ENCODE measurements around the gene ZNF710. TPM values are rescaled to one million over a fixed set of nuclear protein-coding genes. Genes with fewer than 3 reads are reported as not detected.

ZNF710 gene
- total RNA-seq, 1 donor from 2014 or later = 24.2 TPM

- no peaks in the 10 kb centered on the region for H3K9me3 Mint-ChIP-seq (ENCODE audit: unreplicated experiment)
- no peaks in the 10 kb centered on the region for H3K27me3 Mint-ChIP-seq (ENCODE audit: unreplicated experiment)
- peaks cover 8% of the 10 kb centered on the region for H3K4me1 Mint-ChIP-seq (ENCODE audit: unreplicated experiment)
- TF ChIP-seq CTCF (IDR thresholded peaks at IDR 0.05) = no peak
- H3K36me3 Mint-ChIP-seq (ENCODE audit: unreplicated experiment) = peaks cover 2% of the 10 kb centered on the region
- H3K27ac Mint-ChIP-seq (ENCODE audit: unreplicated experiment) = no peak overlapping the region
- no peak for DNase-seq (ENCODE audit: extremely low spot score, unreplicated experiment)
- H3K4me3 Mint-ChIP-seq (ENCODE audit: unreplicated experiment) = no peak overlapping the region
Measured at GRCh38 chr15:90018216-90018831, 17.2 kb downstream of the ZNF710 start.

- Mint-ChIP-seq H3K4me3 (ENCODE audit: unreplicated experiment) (no peak overlapping the region), H3K36me3 (ENCODE audit: unreplicated experiment) (peaks cover 2% of the 10 kb centered on the region), H3K27ac (ENCODE audit: unreplicated experiment) (no peak overlapping the region), H3K27me3 (ENCODE audit: unreplicated experiment) (no peaks in the 10 kb centered on the region), H3K4me1 (ENCODE audit: unreplicated experiment) (peaks cover 8% of the 10 kb centered on the region), H3K9me3 (ENCODE audit: unreplicated experiment) (no peaks in the 10 kb centered on the region)
- no peak for TF ChIP-seq CTCF (IDR thresholded peaks at IDR 0.05)
- DNase-seq (ENCODE audit: extremely low spot score, unreplicated experiment) = no peak
Measured at GRCh38 chr15:90019611-90020010, 18.5 kb downstream of the ZNF710 start.

- no peaks in the 10 kb centered on the region for H3K9me3 Mint-ChIP-seq (ENCODE audit: unreplicated experiment)
- no peak for TF ChIP-seq CTCF (IDR thresholded peaks at IDR 0.05)
- H3K36me3 Mint-ChIP-seq (ENCODE audit: unreplicated experiment) = peaks cover 2% of the 10 kb centered on the region
- H3K27ac Mint-ChIP-seq (ENCODE audit: unreplicated experiment) = no peak overlapping the region
- H3K27me3 Mint-ChIP-seq (ENCODE audit: unreplicated experiment) = no peaks in the 10 kb centered on the region
- DNase-seq (ENCODE audit: extremely low spot score, unreplicated experiment) = no peak
- no peak overlapping the region for H3K4me3 Mint-ChIP-seq (ENCODE audit: unreplicated experiment)
- peaks cover 8% of the 10 kb centered on the region for H3K4me1 Mint-ChIP-seq (ENCODE audit: unreplicated experiment)
Measured at GRCh38 chr15:90020021-90020735, 19.1 kb downstream of the ZNF710 start.

- peaks cover 10% of the 10 kb centered on the region for H3K4me1 Mint-ChIP-seq (ENCODE audit: unreplicated experiment)
- no peaks in the 10 kb centered on the region for H3K27me3 Mint-ChIP-seq (ENCODE audit: unreplicated experiment)
- no peak overlapping the region for H3K27ac Mint-ChIP-seq (ENCODE audit: unreplicated experiment)
- no peaks in the 10 kb centered on the region for H3K9me3 Mint-ChIP-seq (ENCODE audit: unreplicated experiment)
- no peak for TF ChIP-seq CTCF (IDR thresholded peaks at IDR 0.05)
- peaks cover 2% of the 10 kb centered on the region for H3K36me3 Mint-ChIP-seq (ENCODE audit: unreplicated experiment)
- H3K4me3 Mint-ChIP-seq (ENCODE audit: unreplicated experiment) = no peak overlapping the region
- DNase-seq (ENCODE audit: extremely low spot score, unreplicated experiment) = no peak
Measured at GRCh38 chr15:90020936-90021507, 19.9 kb downstream of the ZNF710 start.

- Mint-ChIP-seq H3K9me3 (ENCODE audit: unreplicated experiment) (no peaks in the 10 kb centered on the region), H3K36me3 (ENCODE audit: unreplicated experiment) (peaks cover 2% of the 10 kb centered on the region), H3K27ac (ENCODE audit: unreplicated experiment) (no peak overlapping the region), H3K4me1 (ENCODE audit: unreplicated experiment) (peaks cover 10% of the 10 kb centered on the region), H3K4me3 (ENCODE audit: unreplicated experiment) (no peak overlapping the region), H3K27me3 (ENCODE audit: unreplicated experiment) (no peaks in the 10 kb centered on the region)
- TF ChIP-seq CTCF (IDR thresholded peaks at IDR 0.05) = no peak
- DNase-seq (ENCODE audit: extremely low spot score, unreplicated experiment) = no peak
Measured at GRCh38 chr15:90022345-90022744, 21.2 kb downstream of the ZNF710 start.

Data from osteocyte (in vitro differentiated cells).